HG03097 (cell line): ENCODE data around the gene MBP.

ENCODE experiments used
- ATAC-seq: cut with Tn5 transposase; IDR thresholded peaks from one replicate; pipeline ENCODE4 v1.9.1; 2021; ENCODE audit not compliant: unreplicated experiment, low FRiP score

The MBP gene

GRCh38 chr18:77088963-77089722 lies 43.4 kb downstream of the MBP start:
- ATAC-seq = no peak

GRCh38 chr18:77087393-77088141 lies 45.0 kb downstream of the MBP start:
- no peak for ATAC-seq

GRCh38 chr18:77086656-77087392 lies 45.8 kb downstream of the MBP start:
- ATAC-seq = no peak

- ATAC-seq = no peak
These were observed 46.5 kb downstream of the MBP start for GRCh38 chr18:77086034-77086433.

GRCh38 chr18:77084688-77085035 lies 47.9 kb downstream of the MBP start:
- no peak for ATAC-seq

- no peak for ATAC-seq
These were observed 50.1 kb downstream of the MBP start for GRCh38 chr18:77082316-77082955.

GRCh38 chr18:77081390-77081778 lies 51.2 kb downstream of the MBP start:
- ATAC-seq = no peak

- ATAC-seq = peak; percentile 88
These were observed 52.5 kb downstream of the MBP start for GRCh38 chr18:77079954-77080682.

- no peak for ATAC-seq
These were observed 53.5 kb downstream of the MBP start for GRCh38 chr18:77079088-77079487.

- ATAC-seq = no peak
These were observed 53.9 kb downstream of the MBP start for GRCh38 chr18:77078690-77079070.

GRCh38 chr18:77077941-77078689 lies 54.5 kb downstream of the MBP start:
- no peak for ATAC-seq

GRCh38 chr18:77077401-77077800 lies 55.2 kb downstream of the MBP start:
- no peak for ATAC-seq

- no peak for ATAC-seq
These were observed 56.5 kb downstream of the MBP start for GRCh38 chr18:77076111-77076510.

GRCh38 chr18:77074431-77074830 lies 58.2 kb downstream of the MBP start:
- ATAC-seq = no peak

GRCh38 chr18:77073336-77074093 lies 59.1 kb downstream of the MBP start:
- no peak for ATAC-seq

- no peak for ATAC-seq
These were observed 60.0 kb downstream of the MBP start for GRCh38 chr18:77072566-77072965.

- no peak for ATAC-seq
These were observed 60.8 kb downstream of the MBP start for GRCh38 chr18:77071711-77072292.

GRCh38 chr18:77071061-77071460 lies 61.5 kb downstream of the MBP start:
- no peak for ATAC-seq

- no peak for ATAC-seq
These were observed 62.0 kb downstream of the MBP start for GRCh38 chr18:77070627-77071026.
